Renal cortical epithelial cell (primary cell): ENCODE results near the gene PDK1. TPM values are rescaled to one million over a fixed set of nuclear protein-coding genes. Genes with fewer than 3 reads are reported as not detected.

Experiments used
- DNase-seq: peaks from one replicate; pipeline ENCODE4 v3.0.0-alpha.2; 2011; ENCODE audit warnings: low read depth
- total RNA-seq: library from RNA; depleted of rRNA; stranded (reverse); fragments of >200 nt; gene quantifications from 2 replicates; pipeline ENCODE4 v1.2.3, GENCODE V29; 2014

The PDK1 gene
- total RNA-seq, 1 donor from 2014 or later: 19.5 TPM

DNA sequence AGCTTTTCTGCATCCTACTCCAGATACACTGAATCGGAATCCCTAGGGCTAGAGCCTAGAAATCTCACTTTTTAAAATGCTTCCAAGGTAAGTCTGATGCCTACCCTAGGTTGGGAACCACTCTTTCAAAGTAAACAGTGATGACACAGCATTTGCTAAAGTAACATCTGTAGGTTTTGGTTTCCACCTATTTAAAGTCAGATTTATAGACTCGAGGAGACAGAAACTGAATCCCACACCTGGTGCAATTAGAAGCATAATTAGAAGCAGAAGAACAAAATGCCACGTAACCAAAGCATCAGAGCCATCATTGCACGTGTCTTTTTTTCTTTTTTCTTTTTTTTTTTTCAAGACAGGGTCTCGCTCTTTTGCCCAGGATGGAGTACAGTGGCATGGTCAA, 40.9 kb downstream of the PDK1 start:
- DNase-seq: no peak

DNA sequence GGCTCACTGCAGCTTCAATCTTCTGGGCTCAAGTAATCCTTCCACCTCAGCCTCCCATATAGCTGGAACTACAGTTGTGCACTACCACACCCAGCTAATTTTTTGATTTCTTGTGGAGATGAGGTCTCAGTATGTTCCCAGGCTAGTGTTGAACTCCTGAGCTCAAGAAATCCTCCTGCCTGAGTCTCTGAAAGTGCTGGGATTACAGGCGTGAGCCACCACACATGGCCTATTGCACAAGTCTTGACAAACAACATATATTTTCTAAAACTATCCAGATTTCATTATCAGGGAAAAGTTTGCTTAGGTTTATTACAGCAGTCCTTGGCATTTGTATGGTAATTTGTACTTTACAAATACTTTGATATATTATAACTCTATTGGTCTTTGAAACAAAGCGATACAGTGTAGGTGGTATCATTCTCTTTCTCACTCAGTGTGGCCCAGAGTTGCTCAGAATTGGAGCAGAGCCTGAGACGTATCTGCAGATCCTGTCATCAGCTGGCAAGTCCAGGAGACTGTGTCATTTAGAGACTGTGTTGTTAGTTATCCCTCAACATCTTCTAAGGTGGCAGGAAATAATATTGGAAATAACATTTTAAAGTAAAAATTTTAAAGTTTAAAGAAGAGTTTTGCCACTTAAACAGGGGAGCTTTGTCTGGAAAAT, 41.4 kb downstream of the PDK1 start:
- no peak for DNase-seq

DNA sequence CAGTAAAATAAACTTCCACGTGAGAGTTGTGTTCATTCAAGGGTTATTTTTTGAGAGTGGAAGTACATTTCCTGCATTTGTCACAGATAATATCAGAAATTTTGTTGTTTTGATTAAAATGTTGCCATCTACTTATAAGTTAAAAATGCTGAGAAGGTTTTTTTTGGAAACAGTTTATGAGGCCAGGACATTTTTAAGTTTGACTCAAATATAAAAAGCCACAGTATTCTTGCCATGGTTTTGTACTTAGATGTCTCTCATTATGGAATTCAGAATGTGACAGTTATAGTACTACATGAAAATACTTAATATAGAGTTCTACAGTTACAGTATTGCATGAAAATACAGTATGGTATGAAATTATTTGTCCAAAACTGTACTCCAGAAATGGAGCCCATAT, 44.1 kb downstream of the PDK1 start:
- DNase-seq: no peak

DNA sequence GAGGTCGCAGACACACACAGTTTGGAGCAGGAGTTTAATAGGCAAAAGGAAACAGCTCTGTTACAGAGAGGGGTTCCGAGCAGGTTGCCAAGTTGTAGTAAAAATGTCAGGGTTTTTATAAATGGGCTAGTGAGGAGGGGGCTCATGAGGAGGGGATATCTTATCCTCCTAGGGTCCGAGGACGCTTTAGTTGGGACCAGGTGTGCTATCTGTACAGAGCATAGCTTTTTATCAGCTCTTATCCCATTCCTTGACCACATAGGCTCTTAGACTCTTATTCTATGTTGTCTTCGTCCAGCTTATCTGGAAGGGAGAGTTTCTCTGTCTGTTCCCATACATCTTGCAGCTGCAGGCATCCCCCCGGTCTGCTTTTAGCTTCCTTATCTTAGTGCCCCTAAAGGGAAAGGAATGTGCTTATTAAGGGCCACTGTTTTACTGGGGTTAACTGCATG, 44.7 kb downstream of the PDK1 start:
- no peak for DNase-seq

DNA sequence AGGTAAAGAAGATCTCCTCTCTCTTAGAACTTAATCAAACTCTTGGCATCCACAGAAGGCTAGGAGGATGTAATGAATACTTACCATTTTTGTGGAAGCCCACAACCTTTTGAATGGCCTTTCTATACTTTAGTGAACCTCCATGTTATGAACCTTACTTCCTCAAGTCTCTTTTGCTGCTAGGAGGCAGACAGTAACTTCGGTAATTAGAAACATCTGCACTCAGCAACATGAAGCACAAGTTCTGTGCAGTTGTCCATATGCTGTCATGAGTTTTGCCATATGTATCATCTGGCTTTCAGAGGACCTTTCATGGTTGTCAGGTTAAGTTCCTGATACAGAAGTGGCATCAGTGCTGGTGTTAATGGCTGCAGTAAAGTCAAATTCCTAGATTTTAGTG, 50.4 kb downstream of the PDK1 start:
- no peak for DNase-seq

DNA sequence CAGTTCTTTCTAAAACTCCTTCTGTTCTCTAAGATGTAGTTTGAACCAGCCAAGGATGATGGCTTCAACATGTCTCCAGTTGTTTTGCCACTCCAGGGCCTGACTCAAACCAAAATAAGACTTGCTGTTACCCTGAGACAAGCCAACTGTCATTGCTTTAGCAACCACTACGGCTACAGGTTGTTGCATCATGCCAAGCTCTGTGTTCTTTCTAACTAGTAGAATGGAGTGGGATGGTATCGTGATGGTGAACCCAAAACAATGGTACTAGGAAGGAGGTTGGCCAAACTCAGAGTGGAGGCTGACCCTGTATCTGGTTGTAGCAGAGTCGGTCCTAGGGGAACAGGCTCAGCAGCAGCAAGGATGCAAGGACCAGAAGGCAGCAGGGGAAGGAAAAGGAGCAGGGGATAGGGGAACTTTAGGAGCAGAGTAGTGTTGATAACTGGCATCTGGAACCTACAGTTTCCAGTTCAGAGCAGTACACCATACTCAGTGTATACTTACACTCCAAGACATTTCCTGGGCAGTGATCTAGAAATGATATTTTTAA, 51.6 kb downstream of the PDK1 start:
- no peak for DNase-seq

DNA sequence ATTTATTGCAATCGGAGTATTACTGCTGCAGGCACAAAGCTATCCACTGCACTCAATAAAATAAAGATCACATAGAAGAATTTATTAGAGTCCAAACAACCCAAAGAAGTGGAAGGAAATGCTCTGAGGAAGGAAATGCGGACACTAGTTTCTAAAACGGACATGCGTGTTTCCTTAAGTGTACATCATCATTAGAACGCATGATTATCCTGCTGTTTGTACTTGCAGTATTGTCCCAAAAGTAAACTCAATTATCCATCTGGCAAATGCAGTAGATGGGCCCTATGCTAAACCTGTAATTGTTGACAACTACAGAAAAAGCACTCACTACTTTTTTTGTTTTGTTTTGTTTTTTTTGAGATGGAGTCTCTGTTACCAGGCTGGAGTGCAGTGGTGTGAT, 53.6 kb downstream of the PDK1 start:
- DNase-seq: no peak

DNA sequence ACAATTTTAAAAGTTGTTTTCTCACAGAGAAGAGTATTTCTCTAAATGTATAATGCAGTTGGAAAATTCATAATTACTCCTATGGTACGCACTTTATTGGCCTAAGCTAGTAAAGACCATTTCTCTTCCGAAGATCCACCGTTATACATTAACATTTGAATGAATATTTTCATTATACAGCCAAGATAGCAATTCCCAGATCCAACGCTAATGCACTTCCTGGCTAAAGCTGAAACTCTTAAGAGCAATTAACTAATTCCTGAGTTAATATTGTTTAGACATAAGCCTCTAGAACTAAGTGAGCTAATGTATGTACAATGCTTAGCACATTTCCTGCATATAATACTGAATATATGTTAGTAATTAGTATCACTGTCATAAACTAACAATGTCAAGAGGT, 56.2 kb downstream of the PDK1 start:
- DNase-seq: no peak

DNA sequence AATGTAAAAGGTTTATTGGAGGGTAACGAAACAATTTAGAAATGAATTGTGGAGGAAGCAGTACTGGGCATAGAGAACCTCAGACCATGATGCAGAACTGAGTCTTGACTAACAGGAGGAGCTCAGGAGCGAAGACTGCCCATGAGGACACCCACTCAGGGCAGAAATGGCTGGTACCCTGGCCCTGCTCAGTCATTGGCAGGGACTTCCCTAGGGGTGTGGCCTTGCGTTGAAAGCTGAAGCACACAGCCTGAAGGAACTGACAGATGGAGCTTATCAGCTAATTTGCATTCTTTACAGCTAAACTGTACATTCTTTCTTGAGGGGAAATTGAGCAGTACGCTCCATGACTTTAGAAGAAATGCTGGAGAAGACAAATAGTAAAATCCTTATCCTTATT, 57.1 kb downstream of the PDK1 start:
- no peak for DNase-seq

DNA sequence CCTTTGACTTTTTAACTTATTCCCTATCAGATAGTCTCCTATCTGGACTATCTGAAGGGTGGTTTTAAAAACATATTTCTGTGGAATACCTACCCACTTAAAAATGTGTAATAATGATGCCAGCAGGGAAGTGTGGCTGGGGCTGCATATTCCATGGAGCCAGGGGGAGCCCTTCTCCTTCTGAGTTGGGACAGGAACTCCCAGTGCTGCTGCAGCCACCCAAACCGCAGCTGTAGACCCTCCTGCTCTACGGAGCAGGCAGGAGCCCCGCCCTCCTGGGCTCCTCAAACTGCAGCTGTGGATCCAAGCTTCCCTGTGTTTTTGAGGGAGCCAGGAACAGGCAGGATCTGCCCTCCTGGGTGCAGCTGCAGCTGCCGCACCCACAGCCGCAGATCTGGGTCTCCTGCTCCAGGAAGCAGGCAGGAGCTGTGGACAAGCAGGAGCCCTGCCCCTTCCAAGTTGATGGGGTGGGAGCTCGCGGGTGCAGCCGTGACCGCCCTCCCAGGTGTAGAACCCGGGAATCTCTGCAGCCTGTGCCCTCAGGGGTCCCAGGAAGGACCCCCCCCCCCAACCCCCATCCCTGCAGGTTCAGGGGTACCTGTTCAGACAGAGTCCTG, 57.8 kb downstream of the PDK1 start:
- no peak for DNase-seq

DNA sequence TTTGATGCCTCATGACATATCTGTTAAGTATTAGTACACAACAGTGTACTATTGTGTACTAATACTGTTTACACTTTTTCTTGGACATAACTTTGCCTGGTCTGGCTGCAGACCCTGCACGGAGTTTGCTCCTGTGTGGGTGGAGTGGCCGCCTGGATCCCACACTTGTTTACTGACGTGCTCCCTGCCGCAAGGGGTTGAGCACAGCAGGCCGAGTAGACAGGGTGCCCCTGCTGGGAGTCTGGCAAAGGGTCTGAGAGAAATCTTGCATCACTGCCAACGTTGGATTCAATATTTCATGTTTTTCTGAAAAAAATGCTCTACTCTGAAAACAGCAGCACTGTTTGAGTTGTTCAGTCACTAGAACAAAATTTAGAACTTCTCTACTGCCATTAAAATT, 59.0 kb downstream of the PDK1 start:
- DNase-seq: no peak

DNA sequence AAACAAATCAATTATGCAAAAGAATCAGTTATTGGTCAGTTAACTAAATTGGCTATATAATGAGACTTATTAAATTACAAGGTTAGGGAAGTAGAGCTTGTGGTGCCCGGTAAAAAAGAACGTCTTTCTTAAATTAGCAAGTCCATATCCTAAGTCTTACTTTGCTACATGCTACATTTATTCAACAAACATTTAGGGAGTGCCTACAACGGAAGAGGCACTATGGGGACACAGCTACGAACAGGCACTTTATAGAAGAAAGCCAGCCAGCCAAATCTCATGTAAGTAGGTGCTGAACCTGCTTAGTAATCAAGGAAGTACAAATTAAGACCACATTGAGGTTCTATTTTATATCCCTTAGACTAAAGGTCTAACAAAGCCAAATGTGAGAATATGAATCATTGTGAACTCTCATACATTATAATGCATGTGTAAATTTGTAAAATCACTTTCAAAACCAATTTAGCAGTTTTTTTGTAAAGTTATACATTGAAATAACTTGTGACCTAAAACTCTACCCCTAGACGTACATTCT, 59.9 kb downstream of the PDK1 start:
- DNase-seq: no peak

DNA sequence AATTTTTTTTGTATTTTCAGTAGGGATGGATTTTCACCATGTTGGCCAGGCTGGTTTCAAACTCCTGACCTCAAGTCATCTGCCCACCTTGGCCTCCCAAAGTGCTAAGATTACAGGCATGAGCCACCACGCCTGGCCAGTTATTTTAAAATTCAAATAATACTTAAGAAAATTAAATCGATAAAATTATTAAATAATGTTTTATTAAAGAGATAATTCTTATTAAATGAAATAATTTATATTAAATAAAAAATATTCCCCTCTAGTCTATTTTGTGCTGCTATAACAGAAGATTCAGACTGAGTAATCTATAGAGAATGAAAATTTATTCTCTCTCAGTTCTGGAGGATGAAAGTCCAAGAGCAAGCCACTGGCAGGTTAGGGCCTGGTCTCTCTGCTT, 61.2 kb downstream of the PDK1 start:
- DNase-seq: no peak

DNA sequence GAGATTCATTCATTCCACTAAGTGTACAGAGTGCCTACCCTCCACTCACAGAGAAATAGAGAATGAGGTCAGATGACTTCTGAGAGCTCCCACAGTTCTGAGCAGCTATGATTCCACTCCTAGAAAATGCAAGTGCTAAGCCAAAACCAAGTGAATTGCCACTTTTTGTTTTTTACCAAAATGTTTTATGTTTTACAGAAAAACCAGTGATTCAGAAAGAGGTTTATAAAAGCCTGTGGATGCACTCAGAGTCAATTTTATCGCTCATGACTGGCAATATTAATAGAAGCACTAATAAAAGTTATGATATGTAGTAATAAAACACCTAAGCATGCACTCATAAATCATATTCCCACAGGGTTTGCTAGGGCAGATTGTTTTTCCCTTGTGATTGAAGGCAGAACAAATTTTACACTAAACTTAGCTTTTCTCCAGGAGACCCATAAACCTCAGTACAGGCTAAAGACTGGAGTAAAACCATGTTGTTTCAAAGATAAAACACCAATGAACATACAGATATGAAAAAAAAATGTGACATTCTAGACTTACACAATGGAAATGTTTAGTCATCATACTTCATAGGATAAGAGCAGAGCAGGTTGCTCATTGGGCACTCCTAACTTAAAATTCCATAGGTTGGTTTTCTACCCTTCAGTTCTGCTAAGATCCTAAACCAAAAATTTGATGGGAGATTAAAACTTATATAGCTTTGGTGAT, 67.5 kb downstream of the PDK1 start:
- no peak for DNase-seq

DNA sequence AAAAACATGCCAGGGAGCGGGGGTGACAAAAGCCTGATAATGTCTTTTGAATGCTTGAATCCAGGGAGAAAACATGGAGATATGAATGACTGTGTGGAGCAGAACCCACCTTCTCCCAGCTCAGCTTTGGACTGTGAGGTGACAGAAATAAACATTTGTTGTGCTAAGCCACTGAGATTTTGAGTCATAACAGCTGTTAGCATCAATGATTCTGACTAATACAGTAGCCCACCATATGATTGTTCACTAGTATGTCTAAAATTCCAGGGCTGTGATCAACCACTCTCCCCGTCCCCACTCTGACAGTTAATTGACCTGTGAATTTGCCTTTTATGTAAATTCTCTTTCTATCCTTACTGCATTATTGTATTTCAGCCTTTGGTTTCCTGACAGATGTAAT, 69.1 kb downstream of the PDK1 start:
- peak; percentile 34 for DNase-seq

DNA sequence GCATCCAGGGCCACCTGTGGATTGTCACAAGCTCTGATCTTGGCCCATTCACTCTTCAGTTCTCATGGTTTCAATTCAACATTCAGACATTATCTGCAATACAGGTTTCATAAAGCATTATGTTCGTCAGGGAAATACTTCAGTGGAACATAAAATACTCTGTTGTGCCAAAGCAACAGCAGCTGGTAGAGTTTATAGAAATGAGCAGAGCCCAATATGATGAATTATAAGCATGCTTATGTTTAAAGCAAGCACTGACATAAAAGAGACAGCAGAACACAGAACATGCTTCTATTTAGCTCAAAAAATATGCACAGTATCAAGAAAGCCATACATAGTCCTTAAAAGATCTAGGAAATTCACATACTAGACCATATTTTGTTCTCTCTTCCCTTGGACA, 71.3 kb downstream of the PDK1 start:
- no peak for DNase-seq

DNA sequence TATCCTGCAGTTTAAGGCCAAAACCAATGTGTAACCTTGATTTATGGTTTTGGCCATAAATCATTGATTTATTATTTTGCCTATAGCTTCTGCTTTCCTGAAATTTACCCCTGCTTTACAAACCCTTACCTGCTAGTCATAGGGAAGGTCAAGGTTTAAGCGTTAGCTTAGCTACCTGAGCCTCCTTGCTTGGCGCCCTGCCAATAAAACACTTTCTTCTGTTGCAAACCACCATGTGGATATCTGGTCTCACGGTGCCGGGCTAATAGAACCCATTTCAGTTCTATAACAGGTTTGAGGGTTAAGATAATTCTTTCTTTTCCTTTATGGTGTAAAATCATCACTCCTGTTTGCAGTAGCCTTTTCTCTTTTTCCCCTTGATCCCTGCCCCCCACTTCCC, 72.2 kb downstream of the PDK1 start:
- no peak for DNase-seq

DNA sequence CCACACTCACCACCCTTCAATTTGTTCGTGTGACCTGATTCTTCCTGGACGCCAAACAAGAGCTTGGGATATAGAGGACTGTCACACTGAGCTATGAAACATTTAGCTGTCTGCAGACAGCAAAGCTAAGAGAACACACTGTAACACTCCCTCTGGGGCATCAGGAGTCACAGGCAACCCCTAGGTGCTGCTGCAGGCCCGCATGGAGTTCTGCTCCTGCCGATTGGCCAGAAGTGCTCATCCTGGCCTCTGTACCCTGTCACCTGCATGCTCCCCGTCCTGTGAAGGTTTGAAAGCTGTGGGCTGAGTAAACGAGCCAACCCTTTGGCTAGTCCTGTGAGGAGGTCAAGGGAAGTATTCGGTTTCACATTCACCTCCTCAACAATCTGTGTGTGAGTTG, 73.7 kb downstream of the PDK1 start:
- DNase-seq: no peak

DNA sequence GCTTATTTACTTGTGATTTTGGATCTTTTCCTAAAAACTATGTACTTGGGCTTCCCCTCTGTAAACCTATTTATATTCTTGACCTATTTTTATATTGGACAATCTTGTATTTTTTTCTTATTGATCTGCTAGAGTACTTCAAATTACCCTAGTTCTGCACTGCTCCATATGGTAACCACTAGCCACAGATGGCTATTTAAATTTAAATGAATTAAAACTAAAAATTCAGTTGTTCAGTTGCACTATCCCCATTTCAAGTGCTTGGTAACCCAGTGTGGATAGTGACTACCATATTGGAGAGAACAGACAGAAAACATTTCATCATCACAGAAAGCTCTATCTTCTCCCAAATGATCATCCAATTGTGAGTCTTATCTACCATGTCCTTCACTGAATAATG, 74.3 kb downstream of the PDK1 start:
- no peak for DNase-seq

DNA sequence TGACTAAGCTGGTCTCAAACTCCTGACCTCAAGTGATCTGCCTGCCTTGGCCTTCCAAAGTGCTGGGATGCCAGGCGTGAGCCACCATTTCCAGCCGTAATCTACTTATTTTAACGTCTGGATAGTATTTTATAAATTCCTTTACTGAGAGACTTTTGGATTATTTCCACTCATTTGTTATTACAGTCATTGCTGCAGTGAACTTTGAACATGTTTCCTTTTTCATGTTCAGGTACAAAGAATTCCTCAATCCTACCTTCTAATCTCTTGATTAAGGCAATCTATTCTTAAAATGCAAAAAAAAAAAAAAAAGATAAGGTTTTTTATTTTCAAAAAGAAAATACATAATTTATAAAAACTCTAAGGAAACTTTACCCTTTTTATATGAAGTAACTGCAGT, 78.6 kb downstream of the PDK1 start:
- DNase-seq: no peak

DNA sequence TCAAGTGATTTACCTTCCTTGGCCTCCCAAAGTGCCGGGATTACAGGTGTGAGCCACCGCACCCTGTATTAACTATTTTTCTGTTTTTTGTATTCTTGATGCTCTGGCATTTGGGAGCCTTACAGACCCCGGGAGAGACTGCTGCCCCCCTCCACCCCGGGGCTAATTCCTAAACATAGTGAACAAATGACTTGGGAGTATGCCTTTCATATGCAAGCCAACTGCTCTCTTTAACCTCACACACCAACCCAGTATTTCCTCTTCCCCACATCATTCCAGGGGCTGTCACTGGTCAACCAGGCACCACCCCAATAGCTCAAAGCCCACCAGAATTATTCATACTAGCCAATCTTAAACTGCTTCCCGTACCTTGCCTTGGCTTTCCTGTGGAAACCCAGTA, 79.7 kb downstream of the PDK1 start:
- no peak for DNase-seq

DNA sequence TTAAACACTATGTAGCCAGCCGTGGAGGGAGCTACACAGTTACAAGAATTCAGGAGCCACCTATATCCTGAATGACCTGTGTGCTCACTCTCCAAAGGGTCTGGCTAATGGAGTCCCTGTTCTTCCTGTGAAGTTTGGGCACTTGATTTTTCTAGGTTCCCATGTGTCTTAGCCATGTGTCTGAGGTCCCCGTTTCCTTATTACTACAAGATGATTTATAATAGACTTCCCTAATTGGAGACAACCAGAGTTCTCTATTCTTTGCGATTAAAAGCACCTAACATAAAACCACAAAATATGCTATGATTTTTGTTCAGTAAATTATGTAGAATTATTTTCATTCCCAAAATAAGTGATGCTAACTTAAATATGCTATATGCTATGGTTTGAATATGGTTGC, 83.4 kb downstream of the PDK1 start:
- no peak for DNase-seq

DNA sequence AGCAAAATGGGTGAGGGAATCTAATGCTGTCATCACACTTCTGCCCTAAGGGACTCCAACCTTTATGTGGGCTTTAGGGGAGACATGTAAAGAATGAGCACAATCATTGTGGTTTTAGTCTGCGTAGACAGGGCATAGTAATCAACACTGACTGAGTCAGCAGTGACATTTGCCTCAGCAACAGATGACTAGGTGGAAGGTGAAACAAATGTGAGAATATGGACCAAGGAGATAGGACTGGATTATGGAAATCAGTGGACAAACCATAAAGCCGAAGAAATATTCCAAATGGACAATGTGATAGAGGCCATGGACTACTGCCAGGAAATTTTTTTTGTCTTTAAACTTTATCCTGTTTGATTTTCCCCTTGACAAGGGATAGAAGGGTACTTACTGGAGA, 83.9 kb downstream of the PDK1 start:
- peak; percentile 68 for DNase-seq
